ENCODE measurements around the gene JAKMIP1.

JAKMIP1 gene

GRCh38 chr4:6086846-6087245 is 113.5 kb downstream of the JAKMIP1 start:
- no peak for DNase-seq

- no peak for DNase-seq
Observed at GRCh38 chr4:6085691-6086628, 114.4 kb downstream of the JAKMIP1 start.

DNA sequence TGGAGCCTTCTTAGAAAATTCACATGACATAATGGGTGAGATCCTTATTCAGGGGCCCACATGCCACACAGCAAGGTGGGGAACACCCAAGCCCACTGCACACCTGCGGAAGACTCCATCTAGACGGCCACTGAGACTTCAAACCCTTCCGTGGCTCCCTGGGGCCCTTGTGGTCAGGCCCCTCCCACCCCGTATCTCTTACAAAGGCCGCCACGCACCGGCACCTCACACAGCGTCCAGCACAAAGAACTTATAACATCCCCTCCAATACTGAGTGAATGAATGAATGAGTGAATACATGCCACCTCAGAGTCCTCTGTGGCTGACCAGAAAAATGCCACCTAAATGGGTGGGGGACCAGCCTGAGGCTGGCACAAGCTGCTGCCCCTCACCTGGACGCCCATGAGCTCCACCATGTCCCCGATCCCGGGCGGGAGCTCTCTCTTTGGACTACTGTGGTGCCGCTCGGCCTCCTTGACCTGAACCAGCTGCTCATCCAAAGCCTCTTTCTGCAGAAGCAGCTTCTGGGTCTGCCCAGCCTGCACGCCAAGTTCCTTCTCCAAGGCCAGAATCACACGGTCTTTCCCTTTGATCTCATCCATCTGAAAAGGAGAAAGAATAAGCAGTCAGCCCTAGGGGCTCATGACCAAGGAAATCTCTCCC is 115.2 kb downstream of the JAKMIP1 start:
- DNase-seq = no peak

DNA sequence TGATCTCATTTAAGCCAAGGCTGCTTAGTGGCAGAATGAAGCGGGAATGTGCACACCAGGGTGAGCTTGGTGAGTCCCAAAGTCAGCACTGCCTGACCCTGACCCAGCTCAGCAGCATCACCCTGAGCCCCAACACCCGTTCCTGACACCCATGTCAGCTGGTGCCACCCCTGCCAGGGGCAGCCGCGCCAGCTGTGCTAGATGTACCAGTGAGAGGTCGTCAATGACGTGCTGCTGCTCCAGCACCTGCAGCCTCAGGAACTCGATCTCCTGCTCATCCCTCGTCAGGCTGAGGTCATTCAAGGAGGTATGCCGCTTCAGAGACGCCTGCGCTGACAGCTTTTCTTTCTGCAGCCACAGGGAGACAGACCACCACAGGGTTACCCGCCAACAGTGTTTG is 120.4 kb downstream of the JAKMIP1 start:
- DNase-seq = no peak

DNA sequence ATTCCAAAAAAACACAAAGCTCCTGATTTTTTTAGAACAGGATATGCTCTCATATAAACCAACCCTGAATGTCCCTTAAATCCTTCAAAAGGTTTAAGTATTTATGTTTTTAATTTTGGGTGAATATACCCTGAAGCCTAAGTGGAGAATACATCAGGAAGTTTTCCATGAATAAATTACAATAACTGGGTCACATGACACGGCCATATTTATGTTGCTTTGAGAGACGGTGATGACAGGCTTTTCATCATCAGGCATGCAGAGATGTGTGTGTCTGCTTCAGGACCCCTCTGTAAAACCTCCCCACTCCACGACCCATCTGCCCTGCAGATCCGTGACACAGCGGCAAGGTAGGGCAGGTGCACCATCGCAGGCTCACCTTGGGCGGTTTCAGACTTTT is 121.8 kb downstream of the JAKMIP1 start:
- DNase-seq = no peak

DNA sequence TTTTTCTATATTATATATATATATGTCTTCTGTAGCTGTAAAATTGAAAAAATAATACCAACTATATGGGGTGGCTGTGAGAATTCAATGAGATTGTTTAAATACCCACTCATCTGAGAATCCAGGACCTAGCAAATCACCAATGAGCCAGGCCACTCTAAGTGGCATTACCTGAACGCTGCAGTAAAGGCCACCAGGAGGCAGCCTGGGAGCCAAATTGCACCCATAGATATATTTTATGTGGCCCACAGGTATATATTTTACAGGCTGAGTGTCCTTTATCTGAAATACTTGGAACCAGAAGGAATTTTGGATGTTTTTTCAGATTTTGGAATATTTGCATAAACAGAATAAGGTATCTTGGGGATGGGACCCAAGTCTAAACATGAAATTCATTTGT is 124.0 kb downstream of the JAKMIP1 start:
- DNase-seq = no peak

DNA sequence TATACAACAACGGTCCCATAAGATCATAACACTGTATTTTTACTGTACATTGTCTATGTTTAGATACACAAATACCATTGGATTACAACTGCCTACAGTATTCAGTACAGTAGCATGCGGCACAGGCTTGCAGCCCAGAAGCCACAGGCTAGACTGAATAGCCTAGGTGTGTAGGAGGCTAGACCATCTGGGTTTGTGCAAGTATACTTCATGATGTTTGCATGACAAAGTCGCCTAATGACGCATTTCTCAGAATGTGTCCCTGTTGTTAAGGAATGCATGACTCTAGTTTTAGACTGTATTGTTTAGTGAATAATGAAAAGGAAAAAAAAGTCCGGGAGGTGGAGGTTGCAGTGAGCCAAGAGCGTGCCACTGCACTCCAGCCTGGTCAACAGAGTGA is 125.6 kb downstream of the JAKMIP1 start:
- no peak for DNase-seq

DNA sequence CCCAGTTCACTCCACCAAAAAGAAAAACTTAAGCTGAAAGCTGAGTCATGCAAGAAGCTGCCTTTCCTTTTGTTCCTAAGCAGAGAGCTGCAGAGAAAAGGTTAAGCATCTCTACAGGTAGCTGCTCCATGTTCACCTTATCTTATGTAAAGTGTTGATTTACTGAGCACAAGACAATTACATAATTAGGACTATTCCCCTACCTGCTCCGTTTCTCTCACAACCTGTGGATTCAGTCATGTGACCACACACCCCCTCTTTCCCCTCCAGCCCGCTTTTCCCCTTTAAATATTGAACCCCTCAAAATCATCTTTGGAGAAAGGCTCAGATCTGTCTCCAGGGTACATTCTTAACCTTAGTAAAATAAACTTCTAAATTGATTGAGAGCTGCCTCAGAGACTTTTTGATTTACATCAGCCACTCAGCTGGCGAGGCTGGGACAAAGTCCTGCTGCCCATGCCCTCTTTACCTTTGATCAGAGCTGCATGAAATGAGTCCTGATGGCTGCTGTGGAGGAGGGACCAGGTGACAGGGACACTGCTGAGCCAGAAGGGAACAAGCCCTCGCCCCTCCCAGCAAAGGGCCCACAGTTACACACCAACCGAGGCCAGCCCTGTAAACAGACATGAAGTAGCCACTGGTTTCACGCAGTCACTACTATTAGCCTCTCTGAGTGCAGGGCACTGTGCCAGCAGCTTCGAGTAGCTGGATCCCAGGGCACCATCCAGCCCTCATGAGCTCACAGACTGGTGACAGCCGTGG is 128.2 kb downstream of the JAKMIP1 start:
- no peak for DNase-seq

GRCh38 chr4:6071191-6071958 is 129.0 kb downstream of the JAKMIP1 start:
- DNase-seq = no peak

DNA sequence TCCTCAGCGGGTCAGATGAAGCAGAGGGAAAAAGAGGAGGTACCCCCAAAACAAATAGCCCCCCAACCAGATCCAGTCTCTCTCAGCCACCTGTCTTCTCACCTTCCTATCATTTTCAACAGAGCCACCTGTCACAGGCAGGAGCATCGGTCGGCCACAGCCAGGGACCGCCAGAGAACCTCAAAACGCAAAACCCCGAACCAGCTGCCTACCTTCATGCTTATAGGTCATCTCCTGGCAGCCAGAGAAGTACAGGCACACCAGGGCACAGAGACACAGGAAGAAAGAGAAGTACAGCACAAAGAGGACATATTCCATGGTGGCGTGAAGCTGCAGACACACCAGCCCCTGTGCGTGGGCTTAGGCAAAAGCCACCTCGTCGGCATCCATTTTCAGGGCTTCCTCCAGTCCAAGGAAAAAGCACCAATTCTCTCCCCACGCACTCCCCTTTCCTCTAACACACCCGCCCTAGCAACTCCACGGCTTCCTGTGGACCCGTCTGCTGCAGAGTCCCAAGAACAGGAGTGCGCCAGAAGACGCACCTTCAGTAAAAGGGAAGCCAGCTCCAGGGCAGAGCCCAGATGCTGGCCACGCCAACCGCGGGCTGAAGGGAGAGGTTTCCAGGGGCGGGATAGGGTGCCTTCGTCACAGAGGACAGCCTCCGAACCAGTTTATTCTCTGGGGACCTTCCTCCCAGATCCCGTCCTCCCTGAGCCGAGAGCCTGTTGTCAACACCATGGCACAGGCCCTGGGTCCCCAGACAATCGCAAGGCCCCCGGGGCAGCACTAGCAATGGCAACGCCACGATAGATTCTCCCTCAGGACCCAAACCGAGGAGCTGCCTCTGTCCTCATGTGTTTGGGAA is 130.3 kb downstream of the JAKMIP1 start:
- no peak for DNase-seq

DNA sequence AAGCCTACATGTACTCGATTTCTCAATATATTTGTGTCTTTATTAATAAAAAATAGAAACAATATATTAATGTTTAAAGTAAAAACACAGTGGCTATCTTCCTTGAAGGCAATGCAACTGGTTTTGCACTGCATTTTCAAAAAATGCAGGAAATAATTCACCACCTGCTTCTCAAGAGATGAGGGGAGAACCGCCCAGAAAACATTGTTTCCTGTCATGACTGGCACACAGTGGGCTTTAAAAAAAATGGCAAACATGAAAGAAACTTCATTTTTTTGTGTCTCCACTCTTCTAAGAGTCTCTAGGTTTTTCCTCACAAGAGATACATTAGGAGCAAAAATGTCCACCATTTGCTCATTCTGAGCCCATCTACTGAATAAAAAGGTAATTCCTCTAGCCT is 131.4 kb downstream of the JAKMIP1 start:
- DNase-seq = no peak

GRCh38 chr4:6065934-6066590 is 134.3 kb downstream of the JAKMIP1 start:
- DNase-seq = no peak

GRCh38 chr4:6065166-6065565 is 135.2 kb downstream of the JAKMIP1 start:
- DNase-seq = no peak

DNA sequence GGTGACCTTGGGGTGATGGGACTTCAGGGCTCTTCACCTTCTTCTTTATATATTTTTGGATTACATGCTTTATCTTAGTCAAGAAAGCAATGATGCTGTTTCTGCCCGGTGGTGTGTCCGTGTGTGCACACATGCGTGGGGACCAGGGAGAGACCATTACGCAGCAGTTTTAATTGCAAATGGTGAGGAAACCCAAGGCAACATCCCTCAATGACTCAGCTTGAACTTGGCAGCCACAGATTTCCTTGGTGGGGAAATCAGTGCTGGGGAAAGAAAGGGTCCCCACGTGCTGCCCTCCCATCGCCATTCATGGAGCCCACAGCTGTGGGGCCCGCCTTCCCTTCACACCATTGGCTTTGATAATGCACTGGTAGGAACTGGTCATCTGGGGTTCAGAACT is 136.0 kb downstream of the JAKMIP1 start:
- DNase-seq = no peak

DNA sequence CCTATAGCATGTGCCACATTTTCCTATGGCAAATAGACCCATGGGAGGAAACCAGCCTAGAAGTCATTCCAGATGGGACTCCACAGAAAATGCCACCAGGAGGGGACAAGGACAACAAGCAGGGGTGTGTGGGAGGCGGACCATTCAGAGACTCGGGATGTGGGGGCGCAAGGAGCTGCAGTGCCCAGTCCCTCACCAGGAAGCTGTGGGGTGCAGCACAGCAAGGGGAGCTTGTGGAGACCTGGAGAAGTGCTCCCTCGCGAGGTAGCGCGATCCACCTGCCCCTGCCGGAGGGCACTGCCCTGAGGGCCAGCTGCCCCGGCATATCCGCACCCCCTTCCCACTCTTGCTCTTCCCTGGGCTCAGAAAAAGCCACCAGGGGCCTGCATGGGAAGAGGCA is 136.7 kb downstream of the JAKMIP1 start:
- DNase-seq = no peak

GRCh38 chr4:6062133-6062532 is 138.2 kb downstream of the JAKMIP1 start:
- DNase-seq = no peak

GRCh38 chr4:6059375-6059805 is 141.0 kb downstream of the JAKMIP1 start:
- DNase-seq = no peak

DNA sequence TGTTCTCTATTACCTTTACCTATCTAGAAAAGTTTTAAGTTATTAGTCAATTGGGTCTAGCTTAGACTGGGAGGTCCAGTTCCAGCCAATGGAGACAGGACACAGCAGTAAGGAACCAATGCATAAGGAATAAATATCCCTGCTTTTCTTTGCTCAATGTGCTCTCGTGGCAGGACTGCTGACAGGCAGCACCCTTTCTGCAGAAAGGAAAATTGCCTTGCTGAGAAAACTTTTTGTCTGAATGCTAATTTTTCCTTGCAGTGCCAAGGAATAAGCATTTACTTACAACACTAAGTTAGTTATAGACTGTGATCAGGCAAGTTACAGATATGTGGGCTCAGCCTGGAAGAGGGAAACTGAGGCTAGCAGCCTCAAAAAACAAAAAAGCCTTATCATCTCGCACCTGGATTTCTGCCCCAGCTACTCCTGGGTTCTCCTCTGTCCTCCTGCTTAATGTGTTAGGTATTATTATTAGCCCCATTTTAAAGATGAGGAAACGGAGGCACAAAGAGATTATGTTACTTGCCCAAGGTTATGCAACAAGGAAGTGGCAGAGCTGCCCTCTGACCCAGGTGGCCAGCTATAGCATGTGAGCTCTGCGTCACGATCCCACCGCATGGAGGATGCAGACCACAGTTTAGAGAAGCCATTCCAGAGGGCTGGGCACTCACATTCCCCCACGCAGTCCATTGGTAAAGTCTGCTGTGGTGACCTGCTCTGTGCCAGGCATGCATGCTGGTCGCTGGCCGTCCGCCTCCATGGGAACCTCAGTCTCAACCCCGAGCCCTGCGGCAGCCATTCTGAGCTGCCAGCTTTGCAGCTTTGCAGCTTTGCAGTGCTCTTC is 141.6 kb downstream of the JAKMIP1 start:
- no peak for DNase-seq

DNA sequence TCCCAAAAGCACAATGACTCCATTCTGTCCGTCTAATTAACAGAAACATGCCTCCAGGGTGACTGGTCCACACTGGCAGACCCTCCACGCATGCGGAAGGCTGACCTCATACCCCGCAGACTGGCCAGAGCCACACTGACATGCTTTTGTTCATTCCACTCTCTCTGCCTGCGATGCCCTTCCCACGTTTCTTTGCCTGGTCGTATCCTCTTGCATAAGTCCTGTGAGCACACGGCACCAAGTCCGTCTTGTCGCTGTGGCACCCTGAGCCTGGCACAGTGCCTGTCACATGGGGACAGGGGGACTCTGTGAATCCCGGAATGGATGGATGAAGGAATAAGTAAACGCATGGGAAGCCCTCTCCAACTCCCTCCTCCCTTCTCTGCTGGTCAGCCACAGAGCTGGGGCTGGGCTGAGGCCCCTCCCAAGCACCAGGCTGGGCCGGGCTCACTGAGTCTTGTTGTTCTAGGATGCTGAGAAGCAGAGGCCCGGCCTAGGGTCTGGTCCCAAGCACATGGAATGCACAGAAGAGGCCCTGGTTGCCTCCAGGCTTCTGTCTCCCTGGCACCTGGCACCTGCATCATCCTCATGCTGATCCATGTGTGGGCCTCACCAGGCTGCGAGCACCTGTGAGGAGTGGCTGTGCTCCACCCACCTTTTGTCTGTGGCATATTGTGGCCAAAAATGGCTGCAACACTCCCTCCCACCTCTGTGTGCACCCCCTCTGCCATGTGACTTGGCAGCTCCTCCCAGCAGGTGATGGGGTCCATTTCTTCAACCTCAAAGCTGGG is 143.2 kb downstream of the JAKMIP1 start:
- DNase-seq = no peak

All from KG1 (cell line).